ENCODE results near the gene KATNBL1.

- TF ChIP-seq CTCF (IDR thresholded peaks at IDR 0.05; ENCODE audit: low read depth, low read length) = no peak
- no peak for TF ChIP-seq EZH2phosphoT487 (IDR thresholded peaks at IDR 0.05; ENCODE audit: low read depth)
Observed at GRCh38 chr15:34106423-34106822, 103.5 kb downstream of the KATNBL1 start.

All from OCI-LY3 (cell line).